IMR-90 (cell line): ENCODE data around the gene SLC18A3. TPM values are rescaled to one million over a fixed set of nuclear protein-coding genes. Genes with fewer than 3 reads are reported as not detected.
A peak's percentile ranks its signal among the peaks of the same experiment; 100 is the strongest.

ENCODE experiments used
- ATAC-seq: fragments of 200-7000 bp; cut with Tn5 transposase; 2 replicates; pipeline ENCODE4 v1.9.1; 2020; ENCODE audit warnings: low read depth, mild to moderate bottlenecking, moderate library complexity
- BruUV-seq: library from RNA; stranded (reverse); fragments of 400-500 nt; replicated peaks from 2 replicates; lab custom pipeline; 2021; lab: Mats Ljungman, UMichigan
- CTCF ChIA-PET: fragments of 300-600 bp; formaldehyde crosslinking; extraction: SDS; loops from one replicate; lab custom pipeline; 2021; ENCODE audit warnings: antibody characterized with exemption; lab: Yijun Ruan, JAX
- POLR2A ChIA-PET: fragments of 300-600 bp; sonication (Branson Sonifier 250); formaldehyde crosslinking; loops from one replicate; lab custom pipeline; 2022; ENCODE audit warnings: antibody characterized with exemption; ENCODE audit not compliant: unreplicated experiment; lab: Charles Lee
- DNase-seq: peaks from one replicate; pipeline ENCODE4 v3.0.0; 2013
- H2AFZ ChIP-seq: replicated peaks from 2 replicates; pipeline ENCODE3; 2013; ENCODE audit warnings: low read length, mild to moderate bottlenecking; ENCODE audit not compliant: poor library complexity
- H2AK5ac ChIP-seq: 2 replicates; pipeline ENCODE4 v1.6.1; 2013; ENCODE audit warnings: low read depth, low read length, inconsistent platforms
- H2AK9ac ChIP-seq: replicated peaks from 2 replicates; pipeline ENCODE3; 2013; ENCODE audit warnings: mild to moderate bottlenecking, low read depth, low read length, moderate library complexity; ENCODE audit not compliant: poor library complexity
- H2BK120ac ChIP-seq: 2 replicates; pipeline ENCODE4 v1.6.1; 2013; ENCODE audit warnings: low read depth, low read length, inconsistent platforms
- H2BK15ac ChIP-seq: 3 replicates; pipeline ENCODE4 v1.6.1; 2013; ENCODE audit warnings: low read depth, low read length, inconsistent platforms
- H2BK20ac ChIP-seq: 2 replicates; pipeline ENCODE4 v1.6.1; 2013; ENCODE audit warnings: low read depth, mild to moderate bottlenecking, inconsistent platforms, low read length, moderate library complexity
- H2BK5ac ChIP-seq: 2 replicates; pipeline ENCODE4 v1.6.1; 2013; ENCODE audit warnings: mild to moderate bottlenecking, low read depth, low read length, inconsistent platforms; ENCODE audit not compliant: poor library complexity, severe bottlenecking
- H3K14ac ChIP-seq: replicated peaks from 2 replicates; pipeline ENCODE4 v1.6.1; 2013; ENCODE audit warnings: low read depth, low read length, inconsistent platforms
- H3K18ac ChIP-seq: 2 replicates; pipeline ENCODE4 v1.6.1; 2013; ENCODE audit warnings: low read depth, low read length, control low read depth
- H3K23ac ChIP-seq: 2 replicates; pipeline ENCODE4 v1.6.1; 2013; ENCODE audit warnings: low read depth, low read length, inconsistent platforms
- H3K27ac ChIP-seq: 2 replicates; pipeline ENCODE4 v1.5.1; 2013; ENCODE audit warnings: mild to moderate bottlenecking, control low read depth, low read length; ENCODE audit not compliant: insufficient read depth
- H3K27me3 ChIP-seq: 2 replicates; pipeline ENCODE4 v1.6.1; 2013; ENCODE audit warnings: low read length; ENCODE audit not compliant: control insufficient read depth, insufficient read depth
- H3K36me3 ChIP-seq: 2 replicates; pipeline ENCODE4 v1.6.1; 2013; ENCODE audit warnings: low read length, mixed read lengths; ENCODE audit not compliant: control insufficient read depth, insufficient read depth
- H3K4ac ChIP-seq: 2 replicates; pipeline ENCODE4 v1.6.1; 2013; ENCODE audit warnings: low read depth, low read length, inconsistent platforms
- H3K4me1 ChIP-seq: 2 replicates; pipeline ENCODE4 v1.6.1; 2013; ENCODE audit warnings: low read length, mixed read lengths; ENCODE audit not compliant: control insufficient read depth, insufficient read depth
- H3K4me2 ChIP-seq: 2 replicates; pipeline ENCODE4 v1.6.1; 2013; ENCODE audit warnings: low read depth, mild to moderate bottlenecking, control low read depth, low read length, moderate library complexity
- H3K4me3 ChIP-seq: 2 replicates; pipeline ENCODE4 v1.5.1; 2013; ENCODE audit warnings: low read depth, mild to moderate bottlenecking, control low read depth, low read length, moderate library complexity; ENCODE audit not compliant: insufficient read depth
- H3K56ac ChIP-seq: 2 replicates; pipeline ENCODE4 v1.6.1; 2013; ENCODE audit warnings: low read length, inconsistent platforms; ENCODE audit not compliant: insufficient read depth; ENCODE audit errors: extremely low read depth
- H3K79me1 ChIP-seq, 2 experiments: 2 replicates each; pipeline ENCODE4 v1.6.1; 2013; ENCODE audit warnings: low read length in 2 of 2, inconsistent platforms in 1 of 2, low read depth in 1 of 2
- H3K9ac ChIP-seq: 2 replicates; pipeline ENCODE4 v1.6.1; 2013; ENCODE audit warnings: low read depth, low read length, control low read depth
- H3K9me1 ChIP-seq: 2 replicates; pipeline ENCODE4 v1.6.1; 2013; ENCODE audit warnings: low read length, inconsistent platforms; ENCODE audit not compliant: insufficient read depth
- H3K9me3 ChIP-seq: 2 replicates; pipeline ENCODE4 v1.6.1; 2013; ENCODE audit warnings: low read length; ENCODE audit not compliant: control insufficient read depth, insufficient read depth
- H4K20me1 ChIP-seq: 2 replicates; pipeline ENCODE4 v1.6.1; 2013; ENCODE audit warnings: low read length, inconsistent platforms; ENCODE audit not compliant: insufficient read depth
- H4K5ac ChIP-seq: 2 replicates; pipeline ENCODE4 v1.6.1; 2013; ENCODE audit warnings: mild to moderate bottlenecking, low read depth, low read length, control low read depth
- H4K8ac ChIP-seq, 2 experiments: 2 replicates each; pipeline ENCODE4 v1.6.1; 2013; ENCODE audit warnings: low read depth in 2 of 2, low read length in 2 of 2, control low read depth in 1 of 2, inconsistent platforms in 1 of 2
- H4K91ac ChIP-seq: 2 replicates; pipeline ENCODE4 v1.6.1; 2013; ENCODE audit warnings: low read depth, low read length, inconsistent platforms; ENCODE audit not compliant: insufficient read depth
- CEBPB ChIP-seq: IDR thresholded peaks from 2 replicates; pipeline ENCODE4 v1.6.1; 2012; ENCODE audit warnings: low read depth, low read length, improper control_type of control experiment
- CHD1 ChIP-seq: IDR thresholded peaks from 2 replicates; pipeline ENCODE4 v1.6.1; 2012; ENCODE audit warnings: low read depth, low read length, improper control_type of control experiment
- CTCF ChIP-seq: conservative IDR thresholded peaks from 2 replicates; pipeline ENCODE4 v1.5.1; 2012; ENCODE audit warnings: mild to moderate bottlenecking, low read depth, low read length, improper control_type of control experiment
- ELK1 ChIP-seq: fragments of 150-350 bp; IDR thresholded peaks from 2 replicates; pipeline ENCODE4 v1.6.1; 2016; ENCODE audit warnings: low read depth, mild to moderate bottlenecking, low read length, moderate library complexity, borderline replicate concordance
- FOS ChIP-seq: fragments of 150-350 bp; IDR thresholded peaks from 2 replicates; pipeline ENCODE4 v1.6.1; 2016; ENCODE audit warnings: low read depth, low read length
- MAFK ChIP-seq: IDR thresholded peaks from 2 replicates; pipeline ENCODE4 v1.6.1; 2012; ENCODE audit warnings: low read depth, low read length, improper control_type of control experiment
- MXI1 ChIP-seq: IDR thresholded peaks from 2 replicates; pipeline ENCODE4 v1.6.1; 2012; ENCODE audit warnings: low read depth, mild to moderate bottlenecking, low read length, moderate library complexity, borderline replicate concordance
- NFE2L2 ChIP-seq: fragments of 150-350 bp; IDR thresholded peaks from 2 replicates; pipeline ENCODE4 v1.6.1; 2016; ENCODE audit warnings: low read depth, mild to moderate bottlenecking, low read length
- RCOR1 ChIP-seq: IDR thresholded peaks from 2 replicates; pipeline ENCODE4 v1.6.1; 2012; ENCODE audit warnings: mild to moderate bottlenecking, low read length, improper control_type of control experiment; ENCODE audit not compliant: insufficient replicate concordance
- RFX5 ChIP-seq: IDR thresholded peaks from 2 replicates; pipeline ENCODE4 v1.8.0; 2012; ENCODE audit warnings: low read depth, mild to moderate bottlenecking, low read length, moderate library complexity
- SMC3 ChIP-seq: fragments of 150-350 bp; IDR thresholded peaks from 2 replicates; pipeline ENCODE4 v1.6.1; 2016; ENCODE audit warnings: low read depth, mild to moderate bottlenecking, antibody characterized with exemption, low read length, moderate library complexity
- WGBS, 2 experiments: methylation state at CpG; one replicate each; pipeline versions ENCODE4 v1.1.5 to v1.1.7; 2013; ENCODE audit warnings: missing lambda C conversion rate in 2 of 2; ENCODE audit not compliant: insufficient read length in 1 of 2; ENCODE audit errors: extremely low coverage in 2 of 2; 5-methylcytosine and 5-hydroxymethylcytosine counted together
- dilution Hi-C: fragments of 300-500 bp; cut with HindIII; formaldehyde crosslinking; loops from one replicate; pipeline ENCODE4 v1.14.3; 2018; ENCODE audit warnings: low sequenced_read_pairs; ENCODE audit not compliant: unreplicated experiment
- in situ Hi-C: fragments of 300-500 bp; cut with MboI; formaldehyde crosslinking; loops from 3 replicates; pipeline ENCODE4 v1.14.3; 2019; ENCODE audit warnings: low sequenced_read_pairs, inconsistent platforms, mixed read lengths
- intact Hi-C: fragments of 100-400 bp; cut with micrococcal nuclease; formaldehyde crosslinking; loops from 2 replicates; pipeline ENCODE4 v1.10.0; 2022
- polyA plus RNA-seq, 3 experiments: library from polyadenylated mRNA; depleted of rRNA; stranded (reverse); fragments of >200 nt; gene quantifications; 2 replicates each; pipeline ENCODE4 v1.2.3, GENCODE V29; 2012; ENCODE audit warnings: low replicate concordance in 1 of 3
- total RNA-seq: library from RNA; depleted of rRNA; stranded (reverse); fragments of >200 nt; gene quantifications from 2 replicates; pipeline ENCODE4 v1.2.3, GENCODE V29; 2012

The SLC18A3 gene
- total and polyA plus RNA-seq, 2 of the 4 experiments (the other 2 are of a cell fraction): not detected

GRCh38 chr10:49572594-49573114, 37.5 kb upstream of the SLC18A3 start:
- Histone ChIP-seq H4K8ac (no peak overlapping the region; a peak in 1 of 4 replicates), H3K27me3 (peaks cover 2% of the 10 kb centered on the region), H3K9ac (no peak overlapping the region), H2BK20ac (no peak overlapping the region), H2BK15ac (no peak overlapping the region), H2AFZ (peak overlapping the region; percentile 68), H4K91ac (no peak overlapping the region), H2AK9ac (no peak overlapping the region), H3K4me1 (no peaks in the 10 kb centered on the region), H3K56ac (no peak overlapping the region), H4K20me1 (no peaks in the 10 kb centered on the region), H3K79me1 (no peaks in the 10 kb centered on the region), H2BK120ac (no peak overlapping the region), H3K9me3 (peaks cover 5% of the 10 kb centered on the region), H3K27ac (no peak overlapping the region), H2BK5ac (no peak overlapping the region), H3K36me3 (no peaks in the 10 kb centered on the region), H3K9me1 (no peaks in the 10 kb centered on the region; the same call in 1 of the 2 replicates), H3K14ac (no peak overlapping the region), H2AK5ac (no peak overlapping the region), H3K4ac (no peak overlapping the region), H3K18ac (no peak overlapping the region), H3K23ac (no peak overlapping the region), H3K4me3 (no peak overlapping the region), H3K4me2 (peak overlapping the region; percentile 61; the same call in 1 of the 2 replicates), H4K5ac (no peak overlapping the region)
- intact Hi-C loops: no loop called here
- ChIA-PET POLR2A (no interaction called here), CTCF (no interaction called here)
- no peak for DNase-seq
- no peak for ATAC-seq
- WGBS, 2 experiments: no CpG with 5 or more reads among the region's 9 CpGs
- in situ Hi-C loops: no loop called here
- dilution Hi-C loops: no loop called here
- BruUV-seq: no TSS peak
- TF ChIP-seq CEBPB: no peak
- no peak for TF ChIP-seq ELK1
- TF ChIP-seq SMC3: no peak
- TF ChIP-seq CHD1: no peak
- no peak for TF ChIP-seq RFX5
- TF ChIP-seq CTCF: no peak
- TF ChIP-seq FOS: no peak
- TF ChIP-seq NFE2L2: no peak
- TF ChIP-seq MAFK: no peak
- no peak for TF ChIP-seq RCOR1
- TF ChIP-seq MXI1: no peak
